HepG2 (cell line): ENCODE measurements around the gene ORM1.
"Not testable (repeated sequence)": the region's sequence is repeated elsewhere in the genome, so short reads cannot be mapped to it uniquely, and the experiment has no call there.

Experiments
- ELF3 ChIP-seq: IDR thresholded peaks from 2 replicates; pipeline ENCODE4 v1.6.1; 2016; ENCODE audit warnings: missing genetic modification reagents, missing compliant biosample characterization
- GABPB1 ChIP-seq: IDR thresholded peaks from 2 replicates; pipeline ENCODE4 v1.6.1; 2016; ENCODE audit warnings: mild to moderate bottlenecking, missing genetic modification reagents, moderate library complexity, missing compliant biosample characterization
- MXI1 ChIP-seq: IDR thresholded peaks from 3 replicates; pipeline ENCODE4 v1.6.1; 2012; ENCODE audit warnings: low read depth, low read length, inconsistent platforms, borderline replicate concordance
- REL ChIP-seq: sonication (generic); formaldehyde crosslinking; conservative IDR thresholded peaks from 2 replicates; pipeline ENCODE4 v1.8.0; 2022; ENCODE audit warnings: mild to moderate bottlenecking, missing genetic modification reagents, moderate library complexity
- ZNF567 ChIP-seq: sonication (generic); formaldehyde crosslinking; IDR thresholded peaks from 2 replicates; pipeline ENCODE4 v1.8.1; 2023; ENCODE audit warnings: mild to moderate bottlenecking, missing genetic modification reagents, borderline replicate concordance
- ZNF660 ChIP-seq: sonication (generic); formaldehyde crosslinking; IDR thresholded peaks from 2 replicates; pipeline ENCODE4 v1.5.1; 2020; ENCODE audit warnings: mild to moderate bottlenecking, low read depth, missing genetic modification reagents, borderline replicate concordance
- ZSCAN30 ChIP-seq: sonication (generic); formaldehyde crosslinking; IDR thresholded peaks from 2 replicates; pipeline ENCODE4 v1.5.0; 2020; ENCODE audit warnings: mild to moderate bottlenecking, missing genetic modification reagents
- TF ChIP-seq, protein P1 (sequence below): sonication (generic); formaldehyde crosslinking; IDR thresholded peaks from 2 replicates; pipeline ENCODE4 v1.8.0; 2022; ENCODE audit warnings: mild to moderate bottlenecking, missing genetic modification reagents, moderate library complexity
- TF ChIP-seq, protein P2 (sequence below): sonication (generic); formaldehyde crosslinking; IDR thresholded peaks from 2 replicates; pipeline ENCODE4 v1.5.1; 2020; ENCODE audit warnings: missing genetic modification reagents, mild to moderate bottlenecking, borderline replicate concordance
- TF ChIP-seq, protein P3 (sequence below): sonication (generic); formaldehyde crosslinking; IDR thresholded peaks from 2 replicates; pipeline ENCODE4 v1.8.1; 2023; ENCODE audit warnings: missing genetic modification reagents, inconsistent platforms, borderline replicate concordance
- TF ChIP-seq, protein P4 (sequence below): sonication (generic); formaldehyde crosslinking; IDR thresholded peaks from 2 replicates; pipeline ENCODE4 v1.5.1; 2020; ENCODE audit warnings: mild to moderate bottlenecking, missing genetic modification reagents, moderate library complexity
- TF ChIP-seq, protein P5 (sequence below): conservative IDR thresholded peaks from 2 replicates; pipeline ENCODE4 v1.6.1; 2018; ENCODE audit warnings: missing genetic modification reagents
- TF ChIP-seq, protein P6 (sequence below): sonication (generic); formaldehyde crosslinking; IDR thresholded peaks from 2 replicates; pipeline ENCODE4 v1.5.0; 2020; ENCODE audit warnings: mild to moderate bottlenecking, missing genetic modification reagents, moderate library complexity

DNA sequence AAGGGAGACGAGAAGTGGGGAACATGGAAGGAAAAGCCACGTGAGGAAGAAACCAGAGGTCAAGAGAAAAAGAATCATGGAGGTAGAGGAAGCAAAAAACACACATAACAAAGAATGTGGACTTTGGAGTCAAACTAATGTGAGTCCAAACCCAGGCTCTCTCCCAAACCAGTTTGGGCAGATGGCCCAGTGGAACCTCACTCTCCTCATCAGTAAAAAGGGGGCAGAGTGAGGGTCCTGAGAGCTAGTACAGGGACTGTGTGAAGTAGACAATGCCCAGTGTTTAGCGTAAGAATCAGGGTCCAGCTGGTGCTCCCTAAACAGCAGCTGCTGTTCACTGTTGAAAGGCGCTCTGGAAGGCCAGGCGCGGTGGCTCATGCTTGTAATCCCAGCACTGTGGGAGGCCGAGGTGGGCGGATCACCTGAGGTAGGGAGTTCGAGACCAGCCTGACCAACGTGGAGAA lies 5.5 kb downstream of the ORM1 start:
- not testable (repeated sequence) for TF ChIP-seq ZNF660 (CRISPR knock-in tag); REL (CRISPR knock-in tag); ZSCAN30 (CRISPR knock-in tag); GABPB1; ELF3 (CRISPR knock-in tag); MXI1; ZNF567 (CRISPR knock-in tag)
- TF ChIP-seq, protein P1, sequence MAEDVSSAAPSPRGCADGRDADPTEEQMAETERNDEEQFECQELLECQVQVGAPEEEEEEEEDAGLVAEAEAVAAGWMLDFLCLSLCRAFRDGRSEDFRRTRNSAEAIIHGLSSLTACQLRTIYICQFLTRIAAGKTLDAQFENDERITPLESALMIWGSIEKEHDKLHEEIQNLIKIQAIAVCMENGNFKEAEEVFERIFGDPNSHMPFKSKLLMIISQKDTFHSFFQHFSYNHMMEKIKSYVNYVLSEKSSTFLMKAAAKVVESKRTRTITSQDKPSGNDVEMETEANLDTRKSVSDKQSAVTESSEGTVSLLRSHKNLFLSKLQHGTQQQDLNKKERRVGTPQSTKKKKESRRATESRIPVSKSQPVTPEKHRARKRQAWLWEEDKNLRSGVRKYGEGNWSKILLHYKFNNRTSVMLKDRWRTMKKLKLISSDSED (CRISPR knock-in tag): not testable (repeated sequence)
- TF ChIP-seq, protein P2, sequence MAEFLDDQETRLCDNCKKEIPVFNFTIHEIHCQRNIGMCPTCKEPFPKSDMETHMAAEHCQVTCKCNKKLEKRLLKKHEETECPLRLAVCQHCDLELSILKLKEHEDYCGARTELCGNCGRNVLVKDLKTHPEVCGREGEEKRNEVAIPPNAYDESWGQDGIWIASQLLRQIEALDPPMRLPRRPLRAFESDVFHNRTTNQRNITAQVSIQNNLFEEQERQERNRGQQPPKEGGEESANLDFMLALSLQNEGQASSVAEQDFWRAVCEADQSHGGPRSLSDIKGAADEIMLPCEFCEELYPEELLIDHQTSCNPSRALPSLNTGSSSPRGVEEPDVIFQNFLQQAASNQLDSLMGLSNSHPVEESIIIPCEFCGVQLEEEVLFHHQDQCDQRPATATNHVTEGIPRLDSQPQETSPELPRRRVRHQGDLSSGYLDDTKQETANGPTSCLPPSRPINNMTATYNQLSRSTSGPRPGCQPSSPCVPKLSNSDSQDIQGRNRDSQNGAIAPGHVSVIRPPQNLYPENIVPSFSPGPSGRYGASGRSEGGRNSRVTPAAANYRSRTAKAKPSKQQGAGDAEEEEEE (CRISPR knock-in tag): not testable (repeated sequence)
- TF ChIP-seq, protein P3, sequence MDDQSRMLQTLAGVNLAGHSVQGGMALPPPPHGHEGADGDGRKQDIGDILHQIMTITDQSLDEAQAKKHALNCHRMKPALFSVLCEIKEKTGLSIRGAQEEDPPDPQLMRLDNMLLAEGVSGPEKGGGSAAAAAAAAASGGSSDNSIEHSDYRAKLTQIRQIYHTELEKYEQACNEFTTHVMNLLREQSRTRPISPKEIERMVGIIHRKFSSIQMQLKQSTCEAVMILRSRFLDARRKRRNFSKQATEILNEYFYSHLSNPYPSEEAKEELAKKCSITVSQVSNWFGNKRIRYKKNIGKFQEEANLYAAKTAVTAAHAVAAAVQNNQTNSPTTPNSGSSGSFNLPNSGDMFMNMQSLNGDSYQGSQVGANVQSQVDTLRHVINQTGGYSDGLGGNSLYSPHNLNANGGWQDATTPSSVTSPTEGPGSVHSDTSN: not testable (repeated sequence)
- TF ChIP-seq, protein P4, sequence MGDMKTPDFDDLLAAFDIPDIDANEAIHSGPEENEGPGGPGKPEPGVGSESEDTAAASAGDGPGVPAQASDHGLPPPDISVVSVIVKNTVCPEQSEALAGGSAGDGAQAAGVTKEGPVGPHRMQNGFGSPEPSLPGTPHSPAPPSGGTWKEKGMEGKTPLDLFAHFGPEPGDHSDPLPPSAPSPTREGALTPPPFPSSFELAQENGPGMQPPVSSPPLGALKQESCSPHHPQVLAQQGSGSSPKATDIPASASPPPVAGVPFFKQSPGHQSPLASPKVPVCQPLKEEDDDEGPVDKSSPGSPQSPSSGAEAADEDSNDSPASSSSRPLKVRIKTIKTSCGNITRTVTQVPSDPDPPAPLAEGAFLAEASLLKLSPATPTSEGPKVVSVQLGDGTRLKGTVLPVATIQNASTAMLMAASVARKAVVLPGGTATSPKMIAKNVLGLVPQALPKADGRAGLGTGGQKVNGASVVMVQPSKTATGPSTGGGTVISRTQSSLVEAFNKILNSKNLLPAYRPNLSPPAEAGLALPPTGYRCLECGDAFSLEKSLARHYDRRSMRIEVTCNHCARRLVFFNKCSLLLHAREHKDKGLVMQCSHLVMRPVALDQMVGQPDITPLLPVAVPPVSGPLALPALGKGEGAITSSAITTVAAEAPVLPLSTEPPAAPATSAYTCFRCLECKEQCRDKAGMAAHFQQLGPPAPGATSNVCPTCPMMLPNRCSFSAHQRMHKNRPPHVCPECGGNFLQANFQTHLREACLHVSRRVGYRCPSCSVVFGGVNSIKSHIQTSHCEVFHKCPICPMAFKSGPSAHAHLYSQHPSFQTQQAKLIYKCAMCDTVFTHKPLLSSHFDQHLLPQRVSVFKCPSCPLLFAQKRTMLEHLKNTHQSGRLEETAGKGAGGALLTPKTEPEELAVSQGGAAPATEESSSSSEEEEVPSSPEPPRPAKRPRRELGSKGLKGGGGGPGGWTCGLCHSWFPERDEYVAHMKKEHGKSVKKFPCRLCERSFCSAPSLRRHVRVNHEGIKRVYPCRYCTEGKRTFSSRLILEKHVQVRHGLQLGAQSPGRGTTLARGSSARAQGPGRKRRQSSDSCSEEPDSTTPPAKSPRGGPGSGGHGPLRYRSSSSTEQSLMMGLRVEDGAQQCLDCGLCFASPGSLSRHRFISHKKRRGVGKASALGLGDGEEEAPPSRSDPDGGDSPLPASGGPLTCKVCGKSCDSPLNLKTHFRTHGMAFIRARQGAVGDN (CRISPR knock-in tag): peak; percentile 58
- TF ChIP-seq, protein P5, sequence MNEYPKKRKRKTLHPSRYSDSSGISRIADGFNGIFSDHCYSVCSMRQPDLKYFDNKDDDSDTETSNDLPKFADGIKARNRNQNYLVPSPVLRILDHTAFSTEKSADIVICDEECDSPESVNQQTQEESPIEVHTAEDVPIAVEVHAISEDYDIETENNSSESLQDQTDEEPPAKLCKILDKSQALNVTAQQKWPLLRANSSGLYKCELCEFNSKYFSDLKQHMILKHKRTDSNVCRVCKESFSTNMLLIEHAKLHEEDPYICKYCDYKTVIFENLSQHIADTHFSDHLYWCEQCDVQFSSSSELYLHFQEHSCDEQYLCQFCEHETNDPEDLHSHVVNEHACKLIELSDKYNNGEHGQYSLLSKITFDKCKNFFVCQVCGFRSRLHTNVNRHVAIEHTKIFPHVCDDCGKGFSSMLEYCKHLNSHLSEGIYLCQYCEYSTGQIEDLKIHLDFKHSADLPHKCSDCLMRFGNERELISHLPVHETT: not testable (repeated sequence)
- TF ChIP-seq, protein P6, sequence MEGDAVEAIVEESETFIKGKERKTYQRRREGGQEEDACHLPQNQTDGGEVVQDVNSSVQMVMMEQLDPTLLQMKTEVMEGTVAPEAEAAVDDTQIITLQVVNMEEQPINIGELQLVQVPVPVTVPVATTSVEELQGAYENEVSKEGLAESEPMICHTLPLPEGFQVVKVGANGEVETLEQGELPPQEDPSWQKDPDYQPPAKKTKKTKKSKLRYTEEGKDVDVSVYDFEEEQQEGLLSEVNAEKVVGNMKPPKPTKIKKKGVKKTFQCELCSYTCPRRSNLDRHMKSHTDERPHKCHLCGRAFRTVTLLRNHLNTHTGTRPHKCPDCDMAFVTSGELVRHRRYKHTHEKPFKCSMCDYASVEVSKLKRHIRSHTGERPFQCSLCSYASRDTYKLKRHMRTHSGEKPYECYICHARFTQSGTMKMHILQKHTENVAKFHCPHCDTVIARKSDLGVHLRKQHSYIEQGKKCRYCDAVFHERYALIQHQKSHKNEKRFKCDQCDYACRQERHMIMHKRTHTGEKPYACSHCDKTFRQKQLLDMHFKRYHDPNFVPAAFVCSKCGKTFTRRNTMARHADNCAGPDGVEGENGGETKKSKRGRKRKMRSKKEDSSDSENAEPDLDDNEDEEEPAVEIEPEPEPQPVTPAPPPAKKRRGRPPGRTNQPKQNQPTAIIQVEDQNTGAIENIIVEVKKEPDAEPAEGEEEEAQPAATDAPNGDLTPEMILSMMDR (CRISPR knock-in tag): not testable (repeated sequence)
